Gastroesophageal sphincter (tissue), 4 donors: ENCODE measurements around the gene LTO1. TPM values are rescaled to one million over a fixed set of nuclear protein-coding genes. Genes with fewer than 3 reads are reported as not detected.

Experiments
- ATAC-seq: fragments of 150-250 bp; one replicate; pipeline ENCODE4 v1.9.1; 2016; ENCODE audit warnings: mild to moderate bottlenecking, moderate library complexity
- H3K27ac ChIP-seq, 4 donors: fragments of 200-600 bp; sonication (generic) in 3 of 4; 1 replicate in 3 of 4; 2 replicates in 1 of 4; pipeline ENCODE4 v1.5.1; 2016 to 2019
- H3K27me3 ChIP-seq: fragments of 200-600 bp; sonication (generic); one replicate; pipeline ENCODE4 v1.5.1; 2019
- H3K36me3 ChIP-seq, 2 donors: fragments of 200-600 bp; sonication (generic); one replicate each; pipeline ENCODE4 v1.5.1; 2019; ENCODE audit warnings: control low read depth in 1 of 2
- H3K4me1 ChIP-seq, 3 donors: fragments of 200-600 bp; sonication (generic); 1 replicate in 2 of 3; 2 replicates in 1 of 3; pipeline ENCODE4 v1.5.1; 2016 to 2019; ENCODE audit warnings: control low read depth in 2 of 3
- H3K4me3 ChIP-seq, 2 donors: fragments of 200-600 bp; sonication (generic); one replicate each; pipeline ENCODE4 v1.5.1; 2019; ENCODE audit warnings: mild to moderate bottlenecking in 1 of 2, moderate library complexity in 1 of 2
- H3K9me3 ChIP-seq, 3 donors: fragments of 200-600 bp; sonication (generic); one replicate each; pipeline ENCODE4 v1.5.1; 2017 to 2019; ENCODE audit warnings: control low read depth in 2 of 3
- CTCF ChIP-seq, 4 experiments: fragments of 200-600 bp in 2 of 4; fragments of 450-650 bp in 2 of 4; sonication (generic) in 1 of 4; IDR thresholded peaks; one replicate each; pipeline ENCODE4 v1.5.1; 2017 to 2019; ENCODE audit warnings: antibody characterized with exemption in 4 of 4, mild to moderate bottlenecking in 2 of 4, moderate library complexity in 2 of 4
- EP300 ChIP-seq: sonication (generic); formaldehyde crosslinking; IDR thresholded peaks from one replicate; pipeline ENCODE4 v1.6.1; 2017; ENCODE audit warnings: antibody characterized with exemption, mild to moderate bottlenecking
- POLR2A ChIP-seq, 2 donors: fragments of 450-650 bp; IDR thresholded peaks; one replicate each; pipeline ENCODE4 v1.6.1; 2017; ENCODE audit warnings: antibody characterized with exemption in 2 of 2, mild to moderate bottlenecking in 2 of 2, moderate library complexity in 1 of 2
- POLR2AphosphoS5 ChIP-seq: sonication (generic); formaldehyde crosslinking; IDR thresholded peaks from one replicate; pipeline ENCODE4 v1.6.1; 2017; ENCODE audit warnings: antibody characterized with exemption
- WGBS, 2 donors: methylation state at CpG; one replicate each; pipeline ENCODE4 v1.1.5; 2018; ENCODE audit warnings: low coverage in 1 of 2; 5-methylcytosine and 5-hydroxymethylcytosine counted together
- total RNA-seq, 4 donors: library from RNA; depleted of rRNA; stranded (reverse); fragments of >200 nt; gene quantifications; one replicate each; pipeline ENCODE4 v1.1.0, GENCODE V29; 2016

The LTO1 gene
- total RNA-seq, 4 donors from 2014 or later = 13.7 to 34.4 (median 18.0) TPM

- H3K9me3 ChIP-seq = no peaks in the 10 kb centered on the region
- TF ChIP-seq POLR2A (IDR thresholded peaks at IDR 0.05) = no peak
- TF ChIP-seq CTCF (IDR thresholded peaks at IDR 0.05) = peak in 3 of 4 experiments; percentile 92 to 95 (median 94)
- H3K27ac ChIP-seq = peak overlapping the region in 3 of 4 donors; percentile 59 to 68 (median 64)
- H3K27me3 ChIP-seq = no peaks in the 10 kb centered on the region
- H3K4me1 ChIP-seq = peaks cover 0 to 40% (median 19%) of the 10 kb centered on the region in 3 donors
- peak; percentile 72 for ATAC-seq
- H3K4me3 ChIP-seq = no peak overlapping the region
- WGBS, 2 donors = 28 to 29% methylated on average over 11 to 13 of the region's 18 CpGs
- H3K36me3 ChIP-seq = peaks cover 0 to 67% of the 10 kb centered on the region in 2 donors
These were observed 4.9 kb downstream of the LTO1 start for GRCh38 chr11:69670158-69670845.

DNA sequence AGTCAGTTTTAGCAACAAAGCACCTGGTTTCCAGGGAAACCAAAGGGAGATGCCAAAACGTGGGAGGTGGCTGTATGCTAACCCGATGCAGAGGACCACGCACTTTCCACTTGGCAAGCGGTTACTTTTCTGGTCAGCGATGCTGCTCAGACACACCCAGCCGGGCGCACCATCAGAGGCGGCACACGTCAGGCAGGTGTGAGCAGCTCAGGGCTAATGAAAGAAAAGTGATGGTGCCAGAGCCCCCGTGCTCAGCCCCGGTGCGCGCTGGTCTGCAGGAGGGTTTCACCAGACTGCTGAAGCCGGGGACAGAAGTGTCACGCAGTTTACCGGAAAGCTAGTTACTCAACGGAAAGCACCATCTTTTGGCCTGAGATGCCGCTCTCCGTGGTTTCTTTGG is 5.7 kb downstream of the LTO1 start:
- 62% methylated on average over 9 of the region's 19 CpGs; no CpG with 5 or more reads in 1 of the 2 donors for WGBS, 2 donors

DNA sequence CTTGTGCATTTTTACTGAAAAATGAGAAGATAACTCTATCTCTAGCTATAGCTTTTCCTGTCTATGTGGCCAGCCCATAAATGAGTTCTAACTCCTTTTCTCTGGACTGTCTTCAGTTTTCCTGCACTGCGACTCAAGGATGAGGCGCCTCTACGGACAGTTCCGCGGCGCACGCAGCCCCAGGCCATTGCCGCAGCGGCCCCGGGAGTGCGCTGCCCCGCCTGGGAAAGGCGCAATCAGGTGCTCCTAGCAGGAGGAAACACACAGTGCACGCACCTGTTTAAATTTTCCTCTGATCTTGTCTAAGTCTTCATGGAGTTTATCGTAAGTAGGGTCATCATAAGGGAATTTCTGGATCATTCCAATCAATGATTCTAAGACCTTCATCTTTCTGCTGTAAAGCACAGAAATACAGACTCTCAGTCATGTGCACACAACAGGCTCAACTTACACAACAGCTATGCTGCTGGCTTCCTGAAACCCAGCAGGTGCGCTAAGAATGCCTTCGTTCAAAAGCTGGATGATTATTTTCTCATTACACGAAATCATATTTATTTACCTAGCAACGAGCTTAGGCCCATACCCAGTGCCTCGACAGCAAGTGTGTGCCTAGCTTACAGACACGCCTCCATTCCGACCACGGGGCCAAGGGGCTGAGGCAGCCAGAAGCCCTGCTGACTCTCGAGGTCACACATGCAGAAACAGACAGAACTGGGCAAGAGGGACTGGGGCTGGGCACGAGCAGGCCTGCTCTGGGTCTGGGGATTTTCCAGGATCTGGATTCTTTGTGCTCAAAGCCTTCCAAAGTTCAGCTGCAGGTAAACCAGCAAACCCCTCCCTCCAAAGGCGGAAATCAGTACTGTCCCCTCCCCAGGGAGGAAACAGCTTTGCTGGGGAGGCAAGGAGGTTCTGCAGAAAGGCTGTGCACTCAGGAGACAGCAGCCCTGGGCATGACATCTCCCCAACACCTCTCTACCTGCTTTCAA is 7.2 kb downstream of the LTO1 start:
- no peak overlapping the region for H3K27ac ChIP-seq
- H3K4me1 ChIP-seq = peaks cover 0 to 21% (median 8%) of the 10 kb centered on the region in 3 donors
- no peaks in the 10 kb centered on the region for H3K9me3 ChIP-seq
- H3K27me3 ChIP-seq = no peaks in the 10 kb centered on the region
- TF ChIP-seq POLR2A (IDR thresholded peaks at IDR 0.05) (no peak), CTCF (IDR thresholded peaks at IDR 0.05) (no peak), POLR2AphosphoS5 (no peak), EP300 (no peak)
- ATAC-seq = no peak
- H3K4me3 ChIP-seq = no peak overlapping the region
- peaks cover 0 to 90% of the 10 kb centered on the region in 2 donors for H3K36me3 ChIP-seq
- 54 to 93% methylated on average over 8 to 18 of the region's 26 CpGs for WGBS, 2 donors

More for the DNA sequence above, 5.7 kb downstream of the LTO1 start:
- H3K4me3 ChIP-seq = no peak overlapping the region
- TF ChIP-seq POLR2A (IDR thresholded peaks at IDR 0.05) (no peak), POLR2AphosphoS5 (no peak), EP300 (no peak), CTCF (IDR thresholded peaks at IDR 0.05) (no peak)
- H3K4me1 ChIP-seq = peaks cover 0 to 37% (median 17%) of the 10 kb centered on the region in 3 donors
- no peaks in the 10 kb centered on the region for H3K27me3 ChIP-seq
- peaks cover 0 to 75% of the 10 kb centered on the region in 2 donors for H3K36me3 ChIP-seq
- H3K27ac ChIP-seq = no peak overlapping the region
- H3K9me3 ChIP-seq = no peaks in the 10 kb centered on the region
- ATAC-seq = no peak

- no peaks in the 10 kb centered on the region for H3K27me3 ChIP-seq
- no peaks in the 10 kb centered on the region for H3K9me3 ChIP-seq
- H3K27ac ChIP-seq = no peak overlapping the region
- TF ChIP-seq CTCF (IDR thresholded peaks at IDR 0.05) = no peak
- no peak for TF ChIP-seq EP300
- TF ChIP-seq POLR2A (IDR thresholded peaks at IDR 0.05) = no peak
- TF ChIP-seq POLR2AphosphoS5 = no peak
- no peak for ATAC-seq
- H3K4me1 ChIP-seq = peaks cover 0 to 18% (median 8%) of the 10 kb centered on the region in 3 donors
- H3K36me3 ChIP-seq = peaks cover 0 to 89% of the 10 kb centered on the region in 2 donors
- no peak overlapping the region for H3K4me3 ChIP-seq
- 80 to 89% methylated on average over 19 to 20 of the region's 33 CpGs for WGBS, 2 donors
These were observed 8.2 kb downstream of the LTO1 start for GRCh38 chr11:69666752-69667536.
